GM18526 (cell line): ENCODE results near the gene SCAPER.

Experiments
- POLR2A ChIP-seq: IDR thresholded peaks from 3 replicates; pipeline ENCODE4 v1.6.1; 2011; ENCODE audit not compliant: insufficient read length; ENCODE audit errors: extremely low read depth

Gene SCAPER

GRCh38 chr15:76334438-76335306 lies 570.5 kb downstream of the SCAPER start:
- TF ChIP-seq POLR2A: no peak

DNA sequence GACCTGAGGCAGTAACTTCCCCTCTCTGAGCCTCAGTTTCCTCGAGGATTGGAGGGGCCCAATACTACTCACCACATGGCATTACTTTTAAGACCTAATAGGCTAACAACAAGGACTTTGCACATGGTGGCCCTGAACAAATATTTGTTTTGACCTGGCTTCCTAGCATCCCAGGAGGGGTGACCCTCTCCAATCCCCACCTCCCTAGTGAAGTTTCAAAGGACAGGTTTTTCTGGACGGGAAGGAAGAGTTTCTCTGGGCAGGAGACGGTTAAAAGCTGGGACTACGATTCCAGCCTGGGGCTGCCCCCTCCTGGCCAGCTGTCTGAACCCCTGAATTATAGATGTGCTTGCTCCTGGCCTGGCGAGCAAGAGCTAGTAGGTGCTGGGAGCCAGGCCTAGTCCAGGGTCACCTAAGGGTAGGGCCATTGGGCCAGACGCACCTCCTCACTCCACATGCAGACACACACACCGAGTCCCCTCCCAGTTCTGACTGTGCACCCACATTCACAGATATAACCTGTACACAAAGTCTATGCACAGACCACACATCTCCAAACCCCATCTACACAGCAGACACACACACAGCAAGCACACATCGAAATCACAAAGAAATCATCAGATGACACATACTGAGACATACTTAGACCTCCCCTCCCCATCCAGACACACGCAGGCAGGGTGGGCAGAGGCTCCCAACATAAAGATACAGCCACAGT lies 571.3 kb downstream of the SCAPER start:
- no peak for TF ChIP-seq POLR2A

DNA sequence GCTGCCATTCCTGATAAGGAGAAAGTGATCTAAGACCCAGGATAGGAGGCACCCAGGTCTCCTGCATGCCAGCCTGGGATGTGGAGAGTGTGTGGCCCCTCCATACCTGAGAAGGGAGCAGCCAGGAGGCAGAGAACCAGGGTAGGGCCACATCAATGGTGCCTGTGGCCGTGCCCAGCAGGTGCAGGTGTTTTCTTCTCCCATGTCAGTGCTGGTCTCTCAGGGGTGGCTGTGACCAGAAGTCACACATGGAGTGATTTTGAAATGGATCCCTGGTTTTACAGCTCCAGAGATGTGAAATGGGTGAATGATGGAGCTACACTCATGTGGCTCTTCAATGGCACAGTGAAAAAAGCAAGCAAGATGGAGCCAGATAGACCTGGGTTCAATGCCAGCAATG lies 571.8 kb downstream of the SCAPER start:
- no peak for TF ChIP-seq POLR2A

- no peak for TF ChIP-seq POLR2A
Observed at GRCh38 chr15:76332796-76333195, 572.3 kb downstream of the SCAPER start.

- TF ChIP-seq POLR2A: no peak
Observed at GRCh38 chr15:76330080-76330680, 575.0 kb downstream of the SCAPER start.

- no peak for TF ChIP-seq POLR2A
Observed at GRCh38 chr15:76328958-76329357, 576.2 kb downstream of the SCAPER start.

GRCh38 chr15:76328106-76328696 lies 576.9 kb downstream of the SCAPER start:
- no peak for TF ChIP-seq POLR2A

DNA sequence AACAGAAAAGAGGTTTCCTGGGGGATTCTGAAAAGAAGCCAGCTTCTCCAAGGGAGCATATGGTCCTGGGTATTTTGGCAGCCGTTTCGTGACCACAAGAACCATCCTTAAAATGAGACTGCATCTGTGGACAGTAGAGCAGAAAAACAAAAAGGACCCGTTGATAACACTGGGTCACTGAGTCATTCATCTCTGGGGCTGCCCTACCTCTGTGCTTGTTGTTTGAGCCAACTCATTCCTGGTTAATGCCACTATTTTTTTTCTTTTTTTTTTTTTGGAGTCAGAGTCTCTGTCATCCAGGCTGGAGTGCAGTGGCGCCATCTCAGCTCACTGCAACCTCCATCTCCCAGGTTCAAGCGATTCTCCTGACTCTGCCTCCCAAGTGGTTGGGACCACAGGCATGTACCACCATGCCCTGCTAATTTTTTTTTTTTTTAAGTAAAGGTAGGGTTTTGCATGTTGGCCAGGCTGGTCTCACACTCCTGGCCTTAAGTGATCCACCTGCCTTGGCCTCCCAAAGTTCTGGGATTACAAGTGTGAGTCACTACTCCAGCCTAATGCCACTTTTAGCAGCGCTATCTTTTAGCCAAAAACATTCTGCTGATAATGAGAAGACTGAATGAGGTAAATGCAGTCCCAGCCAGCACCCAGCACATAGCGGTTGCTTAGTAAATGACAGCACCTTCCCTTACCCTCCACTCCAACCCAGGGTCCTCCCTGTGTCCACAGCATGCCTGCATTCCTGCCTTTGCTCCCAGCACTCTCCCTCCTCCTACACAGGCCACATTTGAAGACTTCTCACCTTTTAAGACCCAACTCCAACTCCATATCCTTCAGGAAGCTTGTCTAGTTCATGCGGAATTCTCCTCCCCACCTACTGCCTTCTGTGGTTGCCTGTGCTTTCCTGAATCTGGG lies 577.7 kb downstream of the SCAPER start:
- TF ChIP-seq POLR2A: no peak

DNA sequence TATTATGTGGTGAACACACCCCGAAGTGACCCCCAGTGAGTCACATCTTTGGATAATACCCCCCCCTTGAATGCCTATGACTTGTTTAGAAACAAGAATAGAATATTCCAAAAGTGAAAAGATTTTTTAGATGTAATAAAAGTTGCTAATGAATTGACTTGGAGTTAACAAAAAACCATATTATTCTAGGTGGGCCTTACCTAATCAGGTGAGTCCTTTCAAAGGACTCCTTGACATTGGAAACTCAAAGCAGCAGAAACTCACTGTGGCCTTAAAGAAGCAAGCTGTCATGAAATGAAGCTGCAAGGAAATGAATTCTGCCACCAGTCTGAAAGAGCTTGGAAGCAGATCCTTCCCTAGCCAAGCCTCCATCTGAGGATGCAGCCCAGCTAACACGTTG lies 579.4 kb downstream of the SCAPER start:
- TF ChIP-seq POLR2A: no peak

- TF ChIP-seq POLR2A: no peak
Observed at GRCh38 chr15:76324066-76324465, 581.1 kb downstream of the SCAPER start.

DNA sequence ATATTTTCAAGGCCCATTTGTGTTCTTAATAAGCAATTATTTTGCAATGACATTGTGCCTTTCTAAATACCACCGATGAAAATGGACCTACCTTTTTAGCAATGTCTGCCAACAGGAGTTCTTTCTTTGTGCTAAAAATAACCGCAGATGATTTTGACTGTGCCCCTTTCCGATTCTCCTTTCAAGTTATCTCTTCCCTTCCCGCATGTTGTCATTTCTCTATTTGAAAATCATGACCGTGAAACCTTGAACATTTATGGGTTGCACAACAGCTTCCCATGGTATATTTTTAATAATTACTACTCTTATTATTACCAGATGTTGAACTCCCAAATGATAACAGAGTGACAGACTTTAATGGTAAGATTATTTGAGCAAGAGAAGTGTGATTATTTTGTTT lies 583.5 kb downstream of the SCAPER start:
- TF ChIP-seq POLR2A: no peak

DNA sequence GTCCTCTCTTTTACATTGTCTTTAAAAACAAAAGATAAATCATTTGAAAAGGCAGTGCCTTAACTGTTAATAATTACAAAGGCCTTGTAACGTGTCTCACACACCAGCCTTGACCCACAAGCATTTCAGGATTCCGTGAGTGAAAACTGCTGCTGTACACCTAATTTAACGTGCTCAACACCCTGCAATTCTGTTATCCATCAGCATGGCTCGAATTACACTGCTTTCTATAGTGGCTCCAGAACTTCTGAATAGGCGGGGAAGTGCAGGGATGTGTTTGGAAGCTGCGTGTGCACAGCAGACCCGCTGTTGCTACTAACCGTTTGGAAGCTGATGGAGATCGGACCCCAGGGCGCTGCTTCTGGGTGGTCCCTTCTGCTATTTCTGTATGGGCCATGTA lies 584.0 kb downstream of the SCAPER start:
- no peak for TF ChIP-seq POLR2A

DNA sequence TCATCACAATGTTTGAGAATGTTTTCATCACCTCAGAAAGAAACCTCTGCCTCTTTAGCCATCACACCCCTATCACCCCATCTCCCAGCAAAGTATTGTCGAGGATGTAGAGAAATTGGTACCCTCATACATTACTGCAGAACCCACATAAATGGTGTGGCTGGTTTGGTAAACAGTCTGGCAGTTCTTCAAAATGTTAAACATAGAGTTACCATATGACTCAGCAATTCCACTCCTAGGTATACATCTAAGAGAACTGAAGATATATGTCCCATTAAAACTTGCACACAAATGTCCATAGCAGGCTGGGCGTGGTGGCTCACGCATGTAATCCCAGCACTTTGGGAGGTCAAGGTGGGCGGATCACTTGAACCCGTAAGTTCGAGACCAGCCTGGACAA lies 585.1 kb downstream of the SCAPER start:
- no peak for TF ChIP-seq POLR2A

- TF ChIP-seq POLR2A: no peak
Observed at GRCh38 chr15:76313731-76314130, 591.4 kb downstream of the SCAPER start.
